NCI-H1417 treated with DMSO at 0.1 percent for 48 hours (cell line): ENCODE results near the gene IGSF21.

Experiments used
- DNase-seq: peaks from one replicate; lab custom pipeline; 2025; lab: John Stamatoyannopoulos, UW

Gene IGSF21

GRCh38 chr1:18257778-18258177, 150.2 kb downstream of the IGSF21 start:
- DNase-seq = no peak

- no peak for DNase-seq
Measured at GRCh38 chr1:18261891-18262290, 154.3 kb downstream of the IGSF21 start.

- DNase-seq = no peak
Measured at GRCh38 chr1:18262726-18263125, 155.1 kb downstream of the IGSF21 start.

- DNase-seq = no peak
Measured at GRCh38 chr1:18263547-18264120, 156.0 kb downstream of the IGSF21 start.

- DNase-seq = no peak
Measured at GRCh38 chr1:18264450-18265039, 156.9 kb downstream of the IGSF21 start.

GRCh38 chr1:18265641-18266040, 158.0 kb downstream of the IGSF21 start:
- no peak for DNase-seq

GRCh38 chr1:18266391-18266790, 158.8 kb downstream of the IGSF21 start:
- no peak for DNase-seq

GRCh38 chr1:18271336-18271735, 163.7 kb downstream of the IGSF21 start:
- DNase-seq = no peak

GRCh38 chr1:18278946-18279345, 171.3 kb downstream of the IGSF21 start:
- no peak for DNase-seq

- DNase-seq = no peak
Measured at GRCh38 chr1:18279351-18280074, 171.9 kb downstream of the IGSF21 start.

GRCh38 chr1:18280956-18281355, 173.4 kb downstream of the IGSF21 start:
- DNase-seq = no peak

GRCh38 chr1:18282851-18283600, 175.4 kb downstream of the IGSF21 start:
- no peak for DNase-seq

GRCh38 chr1:18283601-18284385, 176.2 kb downstream of the IGSF21 start:
- no peak for DNase-seq

GRCh38 chr1:18284805-18285537, 177.4 kb downstream of the IGSF21 start:
- no peak for DNase-seq

- no peak for DNase-seq
Measured at GRCh38 chr1:18285538-18285924, 177.9 kb downstream of the IGSF21 start.

GRCh38 chr1:18288722-18289121, 181.1 kb downstream of the IGSF21 start:
- no peak for DNase-seq

GRCh38 chr1:18289597-18289996, 182.0 kb downstream of the IGSF21 start:
- DNase-seq = no peak

- no peak for DNase-seq
Measured at GRCh38 chr1:18290740-18291412, 183.3 kb downstream of the IGSF21 start.

- DNase-seq = no peak
Measured at GRCh38 chr1:18292531-18292930, 184.9 kb downstream of the IGSF21 start.

- DNase-seq = no peak
Measured at GRCh38 chr1:18293291-18293690, 185.7 kb downstream of the IGSF21 start.
